Activated naive CD4-positive, alpha-beta T cell treated with anti-CD3 and anti-CD28 coated beads for 36 hours (primary cell): ENCODE results near the gene ACYP1. TPM values are rescaled to one million over a fixed set of nuclear protein-coding genes. Genes with fewer than 3 reads are reported as not detected.
"Not testable (repeated sequence)": the region's sequence is repeated elsewhere in the genome, so short reads cannot be mapped to it uniquely, and the experiment has no call there.

Experiments used
- CTCF ChIA-PET: fragments of 350-600 bp; sonication (Branson Sonifier 250); formaldehyde crosslinking; loops from one replicate; lab custom pipeline; 2021; ENCODE audit warnings: antibody characterized with exemption; lab: Charles Lee
- DNase-seq: peaks from one replicate; pipeline ENCODE4 v3.0.0-alpha.2; 2020
- H3K27ac Mint-ChIP-seq: one replicate; pipeline ENCODE4 v1.8.0; 2021; ENCODE audit warnings: mild to moderate bottlenecking, mixed read lengths
- H3K27me3 Mint-ChIP-seq: one replicate; pipeline ENCODE4 v1.8.0; 2021; ENCODE audit warnings: low read depth, mixed read lengths
- H3K36me3 Mint-ChIP-seq: one replicate; pipeline ENCODE4 v1.8.0; 2021; ENCODE audit warnings: low read depth, mixed read lengths
- H3K4me1 Mint-ChIP-seq: one replicate; pipeline ENCODE4 v1.8.0; 2021; ENCODE audit warnings: low read depth, mixed read lengths
- H3K4me3 Mint-ChIP-seq: one replicate; pipeline ENCODE4 v1.8.0; 2021; ENCODE audit warnings: mild to moderate bottlenecking, moderate library complexity, mixed read lengths
- H3K9me3 Mint-ChIP-seq: one replicate; pipeline ENCODE4 v1.8.0; 2021; ENCODE audit warnings: mixed read lengths
- intact Hi-C: fragments of 100-400 bp; cut with micrococcal nuclease; formaldehyde crosslinking; loops from one replicate; pipeline ENCODE4 v1.15.1; 2023
- total RNA-seq, 2 experiments: library from RNA; stranded (reverse); gene quantifications; one replicate each; pipeline ENCODE4 v1.2.3, GENCODE V29; 2021

The ACYP1 gene
- total RNA-seq, 2 experiments from 2014 or later: 46.3 to 50.5 TPM

- CTCF ChIA-PET: interaction anchor here (0.9 to 1.1 kb wide), 2 partner anchors 56 to 420 kb away, joined by 3 to 4 read pairs; no protein-coding TSS in a partner anchor
- intact Hi-C loops: loop anchor here (2.0 kb wide), 2 partner anchors 109 to 575 kb away; partner anchors contain the start of genes ISCA2, NPC2 and TMED10
Measured at GRCh38 chr14:75067765-75068164, 3.9 kb upstream of the ACYP1 start.

DNA sequence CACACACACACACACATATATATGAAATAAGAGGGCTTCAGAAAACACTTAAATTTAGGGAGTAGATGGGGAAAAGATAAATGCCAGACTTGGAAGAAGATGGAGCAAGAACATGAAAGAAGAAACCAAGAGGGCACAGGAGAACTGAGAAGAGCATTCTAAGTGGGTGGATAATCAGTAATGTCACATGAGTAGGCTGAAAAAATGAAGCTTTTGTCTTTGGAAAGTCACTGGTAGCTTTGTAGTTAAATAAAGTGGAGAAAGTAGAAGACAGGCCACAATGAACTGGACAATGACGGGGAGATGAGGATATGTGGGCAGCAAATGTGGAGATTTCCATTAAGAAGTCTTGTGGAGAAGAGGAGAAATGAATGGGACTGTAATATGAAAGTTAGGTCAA lies 3.4 kb upstream of the ACYP1 start:
- Mint-ChIP-seq H3K4me1 (peaks cover 10% of the 10 kb centered on the region), H3K27ac (no peak overlapping the region), H3K9me3 (no peaks in the 10 kb centered on the region), H3K27me3 (no peaks in the 10 kb centered on the region), H3K36me3 (peaks cover 3% of the 10 kb centered on the region), H3K4me3 (no peak overlapping the region)
- CTCF ChIA-PET: no interaction called here
- intact Hi-C loops: no loop called here
- no peak for DNase-seq

More at GRCh38 chr14:75067765-75068164, 3.9 kb upstream of the ACYP1 start:
- H3K27me3 Mint-ChIP-seq, H3K9me3 Mint-ChIP-seq, H3K27ac Mint-ChIP-seq, DNase-seq, H3K4me1 Mint-ChIP-seq, H3K36me3 Mint-ChIP-seq, H3K4me3 Mint-ChIP-seq: not testable (repeated sequence)

- no peak for DNase-seq
- CTCF ChIA-PET: no interaction called here
- Mint-ChIP-seq H3K27ac (no peak overlapping the region), H3K4me3 (no peak overlapping the region), H3K4me1 (peaks cover 11% of the 10 kb centered on the region), H3K9me3 (no peaks in the 10 kb centered on the region), H3K27me3 (no peaks in the 10 kb centered on the region), H3K36me3 (peaks cover 4% of the 10 kb centered on the region)
- intact Hi-C loops: no loop called here
Measured at GRCh38 chr14:75066691-75067090, 2.9 kb upstream of the ACYP1 start.

GRCh38 chr14:75064205-75064567 lies 362 bp upstream of the ACYP1 start:
- peaks cover 23% of the 10 kb centered on the region for H3K4me1 Mint-ChIP-seq
- no peaks in the 10 kb centered on the region for H3K9me3 Mint-ChIP-seq
- DNase-seq: no peak
- no peaks in the 10 kb centered on the region for H3K27me3 Mint-ChIP-seq
- peaks cover 24% of the 10 kb centered on the region for H3K36me3 Mint-ChIP-seq
- H3K27ac Mint-ChIP-seq: peak overlapping the region; percentile 94
- CTCF ChIA-PET: interaction anchor here (0.6 to 2.7 kb wide), 5 partner anchors 24 to 233 kb away, joined by 3 to 14 read pairs (median 8); no protein-coding TSS in a partner anchor
- peak overlapping the region; percentile 99 for H3K4me3 Mint-ChIP-seq
- intact Hi-C loops: loop anchor here (1.0 to 5.0 kb wide), 4 partner anchors 13 to 363 kb away; partner anchors contain the start of genes EIF2B2, JDP2 and MLH3

DNA sequence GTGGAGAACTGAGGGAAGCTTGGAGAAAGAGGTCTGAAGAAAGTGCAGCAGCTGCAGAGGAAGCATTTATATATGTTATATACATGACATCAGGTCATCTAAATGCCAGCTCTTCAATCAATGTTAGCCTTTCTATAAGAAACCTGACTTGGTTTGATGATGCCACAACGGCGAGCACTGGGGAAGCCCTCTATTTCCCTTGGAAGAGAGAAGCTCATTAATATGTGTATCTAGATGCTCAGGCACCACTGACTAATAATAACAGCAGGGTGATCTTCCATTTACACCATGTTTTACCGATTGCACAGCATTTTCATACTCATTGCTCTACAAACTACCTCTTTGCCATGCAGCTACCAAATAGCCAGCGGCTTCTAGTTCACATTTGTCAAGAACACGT lies 811 bp downstream of the ACYP1 start:
- no peaks in the 10 kb centered on the region for H3K27me3 Mint-ChIP-seq
- H3K36me3 Mint-ChIP-seq: peaks cover 32% of the 10 kb centered on the region
- no peaks in the 10 kb centered on the region for H3K9me3 Mint-ChIP-seq
- DNase-seq: peak; percentile 50
- CTCF ChIA-PET: interaction anchor here (1.0 to 2.7 kb wide), 5 partner anchors 25 to 202 kb away, joined by 4 to 14 read pairs (median 8); no protein-coding TSS in a partner anchor
- H3K4me1 Mint-ChIP-seq: peaks cover 23% of the 10 kb centered on the region
- intact Hi-C loops: loop anchor here (5.0 kb wide), 2 partner anchors 226 to 364 kb away; partner anchors contain the start of gene JDP2
- peak overlapping the region; percentile 94 for H3K27ac Mint-ChIP-seq
- H3K4me3 Mint-ChIP-seq: peak overlapping the region; percentile 99

DNA sequence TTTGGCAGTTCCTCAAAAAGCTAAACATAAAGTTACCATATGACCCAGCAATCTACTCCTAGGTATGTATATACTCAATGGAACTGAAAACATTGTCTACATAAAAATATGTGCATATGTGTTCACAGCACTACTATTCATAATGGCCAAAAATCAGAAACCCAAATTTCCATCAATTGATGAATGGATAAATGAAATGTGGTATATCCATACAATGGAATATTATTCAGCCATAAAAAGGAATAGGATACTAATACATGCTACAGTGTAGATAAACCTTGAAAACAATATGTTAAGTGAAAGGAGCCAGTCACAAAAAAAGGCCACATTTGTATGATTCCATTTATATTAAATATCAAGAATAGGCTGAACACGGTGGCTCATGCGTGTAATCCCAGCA lies 3.4 kb downstream of the ACYP1 start:
- H3K36me3 Mint-ChIP-seq: peaks cover 43% of the 10 kb centered on the region
- H3K4me1 Mint-ChIP-seq: peaks cover 28% of the 10 kb centered on the region
- H3K4me3 Mint-ChIP-seq: no peak overlapping the region
- no peaks in the 10 kb centered on the region for H3K9me3 Mint-ChIP-seq
- H3K27me3 Mint-ChIP-seq: no peaks in the 10 kb centered on the region
- CTCF ChIA-PET: interaction anchor here (0.8 kb wide), 1 partner anchor 154 kb away, joined by 3 read pairs; no protein-coding TSS in a partner anchor
- H3K27ac Mint-ChIP-seq: no peak overlapping the region
- intact Hi-C loops: loop anchor here (5.0 kb wide), 2 partner anchors 223 to 367 kb away; partner anchors contain the start of gene JDP2
- DNase-seq: no peak

GRCh38 chr14:75059642-75060041 lies 4.2 kb downstream of the ACYP1 start:
- Mint-ChIP-seq H3K36me3 (peaks cover 46% of the 10 kb centered on the region), H3K4me1 (peaks cover 29% of the 10 kb centered on the region), H3K27me3 (no peaks in the 10 kb centered on the region)

DNA sequence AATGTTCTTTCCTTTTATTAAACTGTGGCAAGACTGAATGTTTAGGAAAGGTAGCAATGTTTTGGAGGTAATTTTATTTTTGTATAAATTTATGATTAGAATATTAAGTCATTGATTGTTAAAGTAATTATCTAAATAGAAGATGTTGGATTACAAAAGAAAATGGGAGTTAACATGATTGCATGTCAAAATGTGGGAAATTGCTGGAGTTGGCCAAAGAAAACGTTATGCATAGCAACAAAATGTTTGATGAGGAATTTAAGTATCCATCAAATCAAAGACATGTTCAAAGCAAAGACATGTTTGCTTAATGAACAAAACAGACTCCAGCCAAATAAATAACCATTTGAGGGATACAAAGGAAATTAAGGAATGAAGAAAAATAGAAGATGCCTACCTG lies 9.4 kb downstream of the ACYP1 start:
- H3K27ac Mint-ChIP-seq: no peak overlapping the region
- H3K9me3 Mint-ChIP-seq: no peaks in the 10 kb centered on the region
- no peak overlapping the region for H3K4me3 Mint-ChIP-seq
- CTCF ChIA-PET: no interaction called here
- no peak for DNase-seq
- peaks cover 41% of the 10 kb centered on the region for H3K36me3 Mint-ChIP-seq
- H3K4me1 Mint-ChIP-seq: peaks cover 44% of the 10 kb centered on the region
- no peaks in the 10 kb centered on the region for H3K27me3 Mint-ChIP-seq
- intact Hi-C loops: loop anchor here (5.0 kb wide), 1 partner anchor 248 kb away; no protein-coding TSS in a partner anchor

More at GRCh38 chr14:75059642-75060041, 4.2 kb downstream of the ACYP1 start:
- no peak overlapping the region for H3K27ac Mint-ChIP-seq
- DNase-seq: no peak
- intact Hi-C loops: loop anchor here (5.0 kb wide), 2 partner anchors 222 to 368 kb away; partner anchors contain the start of gene JDP2
- no peaks in the 10 kb centered on the region for H3K9me3 Mint-ChIP-seq
- no peak overlapping the region for H3K4me3 Mint-ChIP-seq
- CTCF ChIA-PET: interaction anchor here (0.8 kb wide), 1 partner anchor 154 kb away, joined by 3 read pairs; no protein-coding TSS in a partner anchor

DNA sequence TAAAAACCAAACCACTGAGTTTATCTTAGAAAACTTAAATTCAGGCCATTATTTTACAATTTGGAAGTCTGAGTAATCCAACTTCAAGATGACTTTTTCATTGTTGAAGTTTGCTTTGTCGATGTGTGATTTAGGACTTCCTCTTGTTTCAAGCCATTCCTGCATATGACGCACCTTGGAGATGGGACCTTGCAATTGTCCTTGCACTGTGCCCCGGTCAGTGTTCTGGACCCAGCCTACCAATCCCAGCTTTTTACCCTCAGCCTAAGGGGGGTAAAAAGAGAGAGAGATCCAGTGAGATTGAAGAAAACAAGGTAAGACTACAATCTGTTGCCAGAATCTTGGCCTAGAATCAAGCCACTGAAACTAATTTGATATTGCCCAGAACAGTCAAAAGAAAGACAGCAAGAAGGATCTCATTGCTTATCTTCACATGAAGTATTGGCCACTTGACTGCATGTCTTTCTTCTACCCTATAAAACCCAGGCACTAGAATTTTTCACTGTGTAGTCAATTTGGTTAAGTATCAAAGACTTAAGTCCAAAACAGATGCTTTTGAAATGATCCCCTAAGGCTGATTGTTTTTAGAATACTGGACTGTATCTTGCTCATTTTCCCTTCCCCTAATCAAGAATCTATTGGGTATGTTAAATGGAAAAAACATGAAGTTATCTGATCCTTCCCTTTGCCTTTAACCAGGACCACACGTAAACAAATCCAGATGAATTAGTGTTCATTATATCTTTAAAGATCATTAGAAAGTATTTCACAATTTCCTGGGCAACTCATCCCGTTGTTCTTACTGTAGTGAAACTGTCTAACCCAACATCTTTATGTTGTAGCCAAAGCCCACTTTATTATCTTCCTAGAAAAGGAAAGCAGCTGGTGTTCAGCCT lies 10.2 kb downstream of the ACYP1 start:
- Mint-ChIP-seq H3K27me3 (no peaks in the 10 kb centered on the region), H3K4me1 (peaks cover 45% of the 10 kb centered on the region), H3K27ac (no peak overlapping the region), H3K9me3 (no peaks in the 10 kb centered on the region), H3K4me3 (no peak overlapping the region), H3K36me3 (peaks cover 38% of the 10 kb centered on the region)
- no peak for DNase-seq
- intact Hi-C loops: loop anchor here (5.0 kb wide), 1 partner anchor 249 kb away; no protein-coding TSS in a partner anchor
- CTCF ChIA-PET: no interaction called here

- H3K4me1 Mint-ChIP-seq: peaks cover 62% of the 10 kb centered on the region
- H3K27ac Mint-ChIP-seq: peak overlapping the region; percentile 86
- H3K4me3 Mint-ChIP-seq: peak overlapping the region; percentile 92
- no peak for DNase-seq
- no peaks in the 10 kb centered on the region for H3K9me3 Mint-ChIP-seq
- H3K36me3 Mint-ChIP-seq: peaks cover 45% of the 10 kb centered on the region
- CTCF ChIA-PET: interaction anchor here (0.6 to 1.8 kb wide), 4 partner anchors 38 to 283 kb away, joined by 3 to 6 read pairs (median 4); no protein-coding TSS in a partner anchor
- intact Hi-C loops: loop anchor here (1.0 to 5.0 kb wide), 4 partner anchors 13 to 251 kb away; partner anchors contain the start of genes ACYP1 and NEK9
- no peaks in the 10 kb centered on the region for H3K27me3 Mint-ChIP-seq
Measured at GRCh38 chr14:75051556-75051899, 12.3 kb downstream of the ACYP1 start.

DNA sequence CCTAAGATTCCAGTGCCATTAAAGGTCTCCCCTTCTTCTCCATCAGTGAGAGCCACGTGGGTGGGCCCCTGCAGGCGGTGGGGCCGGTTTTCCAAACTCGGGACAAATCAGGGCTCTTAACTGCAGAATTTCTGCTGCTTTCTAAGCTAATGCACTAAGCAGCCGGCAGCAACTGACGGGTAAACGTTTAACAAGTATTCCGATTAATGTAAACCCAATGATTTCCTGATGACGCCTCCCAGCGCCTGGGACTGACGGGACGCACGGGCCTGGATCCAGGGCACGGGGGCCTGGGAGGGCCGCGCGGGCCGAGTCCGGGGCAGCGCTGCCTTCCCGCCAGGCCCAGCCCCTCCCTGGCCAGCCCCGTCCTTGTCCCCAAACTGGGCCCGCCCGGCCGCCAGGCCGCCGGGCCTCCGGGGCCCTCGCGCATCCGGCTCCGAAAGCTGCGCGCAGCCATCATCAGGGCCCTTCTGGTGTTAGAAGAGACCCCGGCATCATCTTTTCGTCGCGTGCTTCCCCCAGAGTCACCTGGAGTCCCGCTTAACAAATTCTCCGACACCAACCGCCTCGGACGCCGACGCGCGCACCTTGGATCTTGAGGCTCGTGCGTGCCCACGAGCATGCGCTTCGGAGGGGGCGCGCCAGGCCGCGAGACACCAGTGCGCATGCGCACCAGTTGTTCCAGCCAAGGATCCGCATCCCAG lies 12.8 kb downstream of the ACYP1 start, which contains the start of gene MLH3:
MLH3 (minus strand) TSS at position 616 of the 704 bp plus-strand sequence. CDS start 1,812 bp downstream, outside the sequence.
- peaks cover 42% of the 10 kb centered on the region for H3K36me3 Mint-ChIP-seq
- no peaks in the 10 kb centered on the region for H3K9me3 Mint-ChIP-seq
- intact Hi-C loops: loop anchor here (1.0 to 5.0 kb wide), 4 partner anchors 13 to 251 kb away; partner anchors contain the start of genes ACYP1 and NEK9
- CTCF ChIA-PET: interaction anchor here (1.1 to 1.8 kb wide), 3 partner anchors 38 to 190 kb away, joined by 3 to 6 read pairs (median 5); no protein-coding TSS in a partner anchor
- H3K27ac Mint-ChIP-seq: peak within 1 kb of the TSS; percentile 86
- H3K4me3 Mint-ChIP-seq: peak within 1 kb of the TSS; percentile 92
- DNase-seq: peak; percentile 77
- no peaks in the 10 kb centered on the region for H3K27me3 Mint-ChIP-seq
- H3K4me1 Mint-ChIP-seq: peaks cover 66% of the 10 kb centered on the region
